Immature natural killer cell (primary cell): ENCODE results near the gene CGB1. TPM values are rescaled to one million over a fixed set of nuclear protein-coding genes. Genes with fewer than 3 reads are reported as not detected.
"Not testable (repeated sequence)": the region's sequence is repeated elsewhere in the genome, so short reads cannot be mapped to it uniquely, and the experiment has no call there.

Experiments used
- DNase-seq, 3 donors: peaks; one replicate each; pipeline ENCODE4 v3.0.0; 2022; ENCODE audit warnings: mixed read lengths in 1 of 3
- H3K27ac Mint-ChIP-seq, 6 donors: one replicate each; pipeline ENCODE4 v1.8.0; 2020; ENCODE audit warnings: mixed read lengths in 6 of 6, mild to moderate bottlenecking in 5 of 6, inconsistent platforms in 4 of 6, moderate library complexity in 3 of 6
- H3K27me3 Mint-ChIP-seq, 3 donors: one replicate each; pipeline ENCODE4 v1.8.0; 2020 to 2021; ENCODE audit warnings: low read depth in 3 of 3, mild to moderate bottlenecking in 3 of 3, mixed read lengths in 3 of 3, moderate library complexity in 3 of 3, inconsistent platforms in 1 of 3
- H3K36me3 Mint-ChIP-seq, 3 donors: one replicate each; pipeline ENCODE4 v1.8.0; 2020; ENCODE audit warnings: mixed read lengths in 3 of 3, inconsistent platforms in 2 of 3, mild to moderate bottlenecking in 2 of 3
- H3K4me1 Mint-ChIP-seq, 2 donors: one replicate each; pipeline ENCODE4 v1.8.0; 2020; ENCODE audit warnings: inconsistent platforms in 2 of 2, mild to moderate bottlenecking in 2 of 2, mixed read lengths in 2 of 2, moderate library complexity in 1 of 2
- H3K4me3 Mint-ChIP-seq, 5 donors: one replicate each; pipeline ENCODE4 v1.8.0; 2020; ENCODE audit warnings: mild to moderate bottlenecking in 5 of 5, mixed read lengths in 5 of 5, inconsistent platforms in 3 of 5, moderate library complexity in 3 of 5
- H3K9me3 Mint-ChIP-seq, 6 donors: one replicate each; pipeline ENCODE4 v1.8.0; 2020; ENCODE audit warnings: mild to moderate bottlenecking in 6 of 6, mixed read lengths in 6 of 6, inconsistent platforms in 4 of 6, moderate library complexity in 3 of 6
- polyA plus RNA-seq, 3 donors: library from polyadenylated mRNA; unstranded; fragments of 300-500 nt; fragmentation: Illumina TruSeq; gene quantifications; one replicate each; pipeline ENCODE4 v1.2.3, GENCODE V29; 2021

CGB1 gene
- polyA plus RNA-seq: not detected

DNA sequence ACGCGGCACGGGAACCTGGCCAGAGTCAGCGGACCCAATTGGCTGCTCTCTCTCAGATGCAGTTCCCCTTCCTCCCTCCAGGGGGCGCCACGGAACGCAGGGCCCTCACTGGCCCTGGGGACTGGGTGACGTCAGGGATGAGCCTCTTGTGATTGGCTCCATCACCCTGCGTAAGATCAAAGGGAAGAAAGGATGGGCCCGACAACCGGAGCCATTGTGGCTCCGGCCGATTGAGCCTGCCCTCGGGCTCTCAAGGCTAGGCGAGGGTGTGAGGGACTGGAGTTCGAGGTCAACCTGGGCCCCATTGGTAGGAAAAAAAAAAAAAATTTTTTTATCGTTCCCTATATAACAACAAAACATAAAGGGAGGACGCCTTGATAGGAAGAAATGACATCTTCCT lies at the start of gene CGB1:
Gene CGB1, minus strand, starts transcription at position 81 of the 400 bp plus-strand sequence. CDS start 184 bp downstream, outside the sequence.
- H3K27ac Mint-ChIP-seq, H3K4me1 Mint-ChIP-seq, H3K4me3 Mint-ChIP-seq, H3K36me3 Mint-ChIP-seq, DNase-seq, H3K9me3 Mint-ChIP-seq, H3K27me3 Mint-ChIP-seq: not testable (repeated sequence)

DNA sequence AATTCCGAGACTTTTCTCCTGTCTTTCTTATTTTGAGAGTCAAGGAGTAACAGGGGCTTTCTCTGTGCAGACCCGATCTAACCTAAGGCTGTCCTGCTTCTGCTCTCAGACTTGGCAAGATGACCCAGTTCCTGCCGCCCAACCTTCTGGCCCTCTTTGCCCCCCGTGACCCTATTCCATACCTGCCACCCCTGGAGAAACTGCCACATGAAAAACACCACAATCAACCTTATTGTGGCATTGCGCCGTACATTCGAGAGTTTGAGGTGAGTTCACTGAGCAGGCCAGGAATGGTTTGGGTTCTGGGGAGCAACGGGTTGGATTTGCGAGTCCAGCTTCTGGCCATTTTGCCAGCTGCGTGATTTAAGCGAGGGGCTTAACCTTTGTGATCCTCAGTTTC lies 49.6 kb upstream of the CGB1 start:
- Mint-ChIP-seq H3K4me3 (peak overlapping the region; percentile 93 to 96 (median 95)), H3K4me1 (peaks cover 37 to 41% of the 10 kb centered on the region in 2 donors), H3K27ac (peak overlapping the region; percentile 80 to 96 (median 92)), H3K36me3 (peaks cover 5 to 11% (median 7%) of the 10 kb centered on the region in 3 donors), H3K9me3 (no peaks in the 10 kb centered on the region), H3K27me3 (peaks cover 20 to 21% (median 20%) of the 10 kb centered on the region in 3 donors)
- DNase-seq: no peak

DNA sequence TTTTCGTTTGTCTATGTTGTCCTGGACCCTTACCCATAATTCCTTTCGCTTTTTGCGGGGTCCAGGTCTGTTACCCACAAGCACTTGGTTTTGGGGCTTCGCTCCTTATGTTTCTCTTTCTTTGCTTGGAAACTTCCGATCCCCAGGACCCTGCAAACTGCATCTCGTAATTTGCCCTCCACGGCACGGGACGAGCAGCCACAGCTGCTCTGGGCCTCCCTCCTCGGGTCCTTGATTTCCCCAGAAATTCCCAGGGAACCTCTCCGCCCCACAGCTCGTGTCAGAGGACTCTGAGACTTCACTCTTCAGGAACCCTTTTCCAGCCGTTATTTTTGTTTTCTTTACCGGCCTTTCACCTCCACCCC lies 49.2 kb upstream of the CGB1 start:
- DNase-seq: no peak
- peak overlapping the region; percentile 93 to 96 (median 95) for H3K4me3 Mint-ChIP-seq
- peaks cover 35 to 41% of the 10 kb centered on the region in 2 donors for H3K4me1 Mint-ChIP-seq
- no peaks in the 10 kb centered on the region for H3K9me3 Mint-ChIP-seq
- H3K27me3 Mint-ChIP-seq: peaks cover 20 to 22% (median 20%) of the 10 kb centered on the region in 3 donors
- peaks cover 4 to 10% (median 7%) of the 10 kb centered on the region in 3 donors for H3K36me3 Mint-ChIP-seq
- H3K27ac Mint-ChIP-seq: peak overlapping the region; percentile 80 to 96 (median 92)

DNA sequence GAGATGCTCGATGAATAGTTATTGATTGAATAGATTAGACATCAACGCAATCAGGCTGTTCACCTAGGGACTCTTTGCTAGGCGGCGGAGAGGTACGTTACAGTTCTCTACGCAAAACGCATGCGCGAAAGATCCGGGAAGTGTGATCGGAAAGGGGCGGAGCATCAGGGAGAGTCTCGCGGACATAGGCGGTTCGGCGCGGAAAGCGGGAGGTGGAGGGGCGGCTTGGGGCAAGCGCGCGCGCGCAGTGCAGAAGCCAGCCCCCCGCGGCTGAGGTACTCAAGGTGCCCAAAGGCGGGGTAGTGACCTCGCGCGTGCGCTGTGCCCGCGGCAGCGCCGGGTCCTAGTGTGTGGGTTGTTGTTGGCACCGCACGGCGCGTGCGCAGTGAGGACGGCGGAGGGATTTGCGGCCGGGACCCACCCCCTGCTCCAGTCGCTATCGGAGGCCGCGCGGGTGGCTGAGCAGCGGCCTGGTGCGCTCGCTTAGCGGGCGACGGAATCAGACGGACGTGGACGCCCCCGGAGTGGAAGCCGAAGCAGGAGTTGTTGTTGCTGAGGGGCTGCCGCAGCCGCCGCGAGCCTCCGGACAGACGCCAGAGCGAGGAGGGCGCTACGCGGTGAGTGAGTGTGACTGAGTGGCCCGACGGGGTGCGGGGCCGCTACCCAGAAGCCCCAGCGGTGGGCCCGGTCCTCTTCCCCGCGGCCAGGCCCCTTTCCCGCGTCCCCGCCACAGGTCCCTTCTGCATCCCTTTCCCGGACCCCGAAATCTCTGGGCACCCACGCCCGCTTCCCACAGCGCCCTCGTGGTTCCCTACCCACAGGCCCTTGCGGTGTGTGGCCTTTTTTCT lies 48.5 kb upstream of the CGB1 start, which contains the start of gene SNRNP70:
Gene SNRNP70, plus strand, starts transcription at position 432 of the 848 bp plus-strand sequence. CDS start 964 bp downstream, outside the sequence.
- H3K4me1 Mint-ChIP-seq: peaks cover 35 to 38% of the 10 kb centered on the region in 2 donors
- DNase-seq: peak; percentile 100
- H3K36me3 Mint-ChIP-seq: peaks cover 4 to 8% (median 5%) of the 10 kb centered on the region in 3 donors
- H3K9me3 Mint-ChIP-seq: no peaks in the 10 kb centered on the region
- peaks cover 20 to 22% (median 20%) of the 10 kb centered on the region in 3 donors for H3K27me3 Mint-ChIP-seq
- peak within 1 kb of the TSS; percentile 83 to 96 (median 93) for H3K27ac Mint-ChIP-seq
- H3K4me3 Mint-ChIP-seq: peak within 1 kb of the TSS; percentile 93 to 96 (median 95)

DNA sequence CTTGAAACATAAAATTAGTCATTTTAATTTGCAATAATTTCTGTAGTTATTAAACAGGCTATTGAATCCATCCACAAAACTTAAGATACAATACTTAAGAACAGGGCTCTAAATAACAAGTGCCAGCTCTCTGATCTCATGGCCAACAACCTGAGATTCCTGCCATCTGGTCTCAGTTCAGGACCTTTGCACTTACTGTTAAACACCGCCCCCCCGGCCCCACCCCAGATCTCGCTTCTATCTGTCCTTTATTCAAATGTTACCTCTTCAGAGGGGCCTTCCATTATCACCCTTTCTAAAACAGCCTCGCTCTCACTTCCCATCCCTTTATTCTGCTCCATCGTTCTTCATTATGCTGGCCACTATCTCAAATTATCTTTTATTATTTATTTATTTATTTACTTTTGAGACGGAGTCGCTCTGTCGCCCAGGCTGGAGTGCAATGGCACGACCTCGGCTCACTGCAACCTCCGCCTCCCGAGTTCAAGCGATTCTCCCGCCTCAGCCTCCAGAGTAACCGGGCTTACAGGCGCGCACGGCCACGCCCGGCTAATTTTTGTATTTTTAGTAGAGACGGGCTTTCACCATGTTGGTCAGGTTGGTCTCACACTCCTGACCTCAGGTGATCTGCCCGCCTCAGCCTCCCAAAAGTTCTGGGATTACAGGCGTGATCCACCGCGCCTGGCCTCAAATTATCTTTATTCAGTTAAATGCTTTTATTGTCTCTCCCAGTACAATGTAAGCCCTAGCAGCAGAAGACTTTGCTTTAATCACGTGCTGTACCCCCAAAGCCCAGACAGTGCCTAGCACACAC lies 47.7 kb upstream of the CGB1 start:
- DNase-seq: no peak
- peaks cover 20 to 22% (median 20%) of the 10 kb centered on the region in 3 donors for H3K27me3 Mint-ChIP-seq
- H3K27ac Mint-ChIP-seq: peak overlapping the region; percentile 83 to 96 (median 93)
- H3K4me3 Mint-ChIP-seq: peak overlapping the region; percentile 93 to 96 (median 95)
- H3K36me3 Mint-ChIP-seq: peaks cover 3 to 7% (median 4%) of the 10 kb centered on the region in 3 donors
- H3K4me1 Mint-ChIP-seq: peaks cover 35 to 36% of the 10 kb centered on the region in 2 donors
- H3K9me3 Mint-ChIP-seq: no peaks in the 10 kb centered on the region

DNA sequence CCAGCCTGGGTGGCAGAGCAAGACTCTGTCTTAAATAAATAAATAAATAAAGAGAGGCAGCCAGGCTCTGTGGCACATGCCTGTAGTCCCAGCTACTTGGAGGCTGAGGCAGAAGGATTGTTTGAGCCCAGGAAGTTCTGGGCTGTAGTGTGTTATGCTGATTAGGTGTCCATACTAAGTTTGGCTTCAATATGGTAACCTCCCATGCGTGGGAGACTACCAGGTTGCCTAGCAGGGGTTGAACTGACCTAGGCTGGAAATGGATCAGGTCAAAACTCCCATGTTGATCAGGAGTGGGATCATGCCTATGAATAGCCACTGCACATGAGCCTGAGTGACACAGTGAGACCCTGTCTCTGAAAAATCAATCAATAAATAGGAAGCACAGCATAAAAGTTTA lies 44.6 kb upstream of the CGB1 start:
- H3K36me3 Mint-ChIP-seq: no peaks in the 10 kb centered on the region
- H3K27ac Mint-ChIP-seq: no peak overlapping the region
- H3K4me1 Mint-ChIP-seq: peaks cover 11 to 13% of the 10 kb centered on the region in 2 donors
- no peak for DNase-seq
- H3K9me3 Mint-ChIP-seq: no peaks in the 10 kb centered on the region
- H3K27me3 Mint-ChIP-seq: peaks cover 18 to 20% (median 18%) of the 10 kb centered on the region in 3 donors
- H3K4me3 Mint-ChIP-seq: no peak overlapping the region

DNA sequence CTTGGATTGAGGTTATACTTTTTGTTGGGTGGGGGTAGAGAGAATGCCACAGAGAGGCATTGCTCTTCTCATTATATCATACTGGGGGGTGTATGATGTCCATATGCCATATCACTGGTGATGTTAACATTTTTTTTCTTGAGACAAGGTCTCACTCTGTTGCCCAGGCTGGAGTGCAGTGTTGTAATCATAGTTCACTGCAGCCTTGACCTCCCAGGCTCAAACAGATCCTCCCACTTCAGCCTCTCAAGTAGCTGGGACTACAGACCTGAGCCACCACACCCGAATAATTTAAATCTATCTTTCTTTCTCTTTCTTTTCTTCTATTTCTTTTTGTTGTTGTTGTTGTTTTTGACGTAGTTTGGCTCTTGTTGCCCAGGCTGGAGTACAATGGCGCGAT lies 43.7 kb upstream of the CGB1 start:
- H3K27me3 Mint-ChIP-seq: peaks cover 9 to 13% (median 10%) of the 10 kb centered on the region in 3 donors
- H3K27ac Mint-ChIP-seq: no peak overlapping the region
- H3K9me3 Mint-ChIP-seq: no peaks in the 10 kb centered on the region

DNA sequence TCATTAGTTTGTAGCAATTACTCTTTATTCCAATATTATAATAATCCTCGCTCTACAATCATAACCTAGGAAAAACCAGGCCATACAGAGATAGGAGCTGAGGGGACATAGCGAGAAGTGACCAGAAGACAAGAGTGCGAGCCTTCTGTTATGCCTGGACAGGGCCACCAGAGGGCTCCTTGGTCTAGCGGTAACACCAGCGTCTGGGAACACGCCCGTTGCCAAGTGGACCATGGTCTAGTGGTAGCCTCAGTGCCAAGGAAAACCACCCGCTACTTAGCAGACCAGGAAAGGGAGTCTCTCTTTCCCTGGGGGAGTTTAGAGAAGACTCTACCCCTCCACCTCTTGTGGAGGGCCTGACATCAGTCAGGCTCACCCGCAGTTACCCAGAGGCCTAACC lies 38.2 kb upstream of the CGB1 start:
- not testable (repeated sequence) for H3K4me3 Mint-ChIP-seq, H3K9me3 Mint-ChIP-seq, DNase-seq, H3K27ac Mint-ChIP-seq, H3K36me3 Mint-ChIP-seq
- Mint-ChIP-seq H3K27me3 (peaks cover 6 to 32% (median 21%) of the 10 kb centered on the region in 3 donors), H3K4me1 (peaks cover 19% of the 10 kb centered on the region in 2 donors)

More for the DNA sequence above, 43.7 kb upstream of the CGB1 start:
- peaks cover 5 to 7% of the 10 kb centered on the region in 2 donors for H3K4me1 Mint-ChIP-seq
- no peak overlapping the region for H3K4me3 Mint-ChIP-seq
- no peaks in the 10 kb centered on the region for H3K36me3 Mint-ChIP-seq
- no peak for DNase-seq

DNA sequence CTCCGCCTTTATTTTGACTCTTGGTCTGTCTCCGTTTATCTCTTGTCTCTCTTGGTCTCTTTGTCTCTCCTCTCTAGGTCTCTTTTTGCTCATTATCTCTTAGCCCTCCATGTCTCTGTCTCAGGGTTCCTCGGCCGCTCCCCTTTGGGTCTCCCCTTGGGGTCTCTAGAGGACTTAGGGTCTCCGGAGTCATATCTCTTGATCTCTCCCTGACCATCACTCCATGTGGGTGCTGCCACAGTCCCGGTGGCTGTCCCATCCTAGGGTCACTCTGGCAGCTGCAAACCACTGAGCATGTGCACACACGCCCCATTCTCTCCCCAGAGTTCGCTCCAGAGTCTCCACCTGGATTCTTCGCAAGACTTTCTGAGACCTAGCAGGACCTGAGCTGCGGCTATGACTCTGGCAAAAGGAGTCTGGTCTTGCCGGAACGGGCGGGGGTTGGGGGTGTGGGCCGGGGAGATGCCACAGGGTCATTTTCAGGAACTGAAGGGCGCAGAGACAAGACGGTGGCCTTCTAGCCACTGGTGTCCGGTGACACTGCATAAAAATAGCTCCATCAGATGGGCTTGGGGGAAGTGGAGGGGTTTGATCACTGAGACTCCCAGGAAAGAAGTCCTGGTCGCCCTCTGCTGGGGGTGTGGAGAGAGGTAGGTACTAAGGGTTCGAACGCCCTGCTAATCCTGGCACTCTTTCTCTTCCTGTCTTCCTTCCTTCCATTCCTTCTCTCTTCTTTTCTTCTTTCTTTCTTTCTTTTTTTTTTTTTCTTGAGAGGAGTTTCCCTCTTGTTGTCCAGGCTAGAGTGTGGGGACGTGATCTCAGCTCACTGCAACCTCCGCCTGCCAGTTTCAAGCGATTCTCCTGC lies 37.1 kb upstream of the CGB1 start:
- DNase-seq: no peak
- Mint-ChIP-seq H3K27ac (no peak overlapping the region), H3K4me3 (peak overlapping the region; percentile 5 to 80 (median 56)), H3K27me3 (peaks cover 10 to 37% (median 23%) of the 10 kb centered on the region in 3 donors), H3K4me1 (peaks cover 19% of the 10 kb centered on the region in 2 donors), H3K36me3 (peaks cover 0 to 10% (median 9%) of the 10 kb centered on the region in 3 donors), H3K9me3 (peaks cover 0 to 11% (median 0%) of the 10 kb centered on the region in 6 donors)

DNA sequence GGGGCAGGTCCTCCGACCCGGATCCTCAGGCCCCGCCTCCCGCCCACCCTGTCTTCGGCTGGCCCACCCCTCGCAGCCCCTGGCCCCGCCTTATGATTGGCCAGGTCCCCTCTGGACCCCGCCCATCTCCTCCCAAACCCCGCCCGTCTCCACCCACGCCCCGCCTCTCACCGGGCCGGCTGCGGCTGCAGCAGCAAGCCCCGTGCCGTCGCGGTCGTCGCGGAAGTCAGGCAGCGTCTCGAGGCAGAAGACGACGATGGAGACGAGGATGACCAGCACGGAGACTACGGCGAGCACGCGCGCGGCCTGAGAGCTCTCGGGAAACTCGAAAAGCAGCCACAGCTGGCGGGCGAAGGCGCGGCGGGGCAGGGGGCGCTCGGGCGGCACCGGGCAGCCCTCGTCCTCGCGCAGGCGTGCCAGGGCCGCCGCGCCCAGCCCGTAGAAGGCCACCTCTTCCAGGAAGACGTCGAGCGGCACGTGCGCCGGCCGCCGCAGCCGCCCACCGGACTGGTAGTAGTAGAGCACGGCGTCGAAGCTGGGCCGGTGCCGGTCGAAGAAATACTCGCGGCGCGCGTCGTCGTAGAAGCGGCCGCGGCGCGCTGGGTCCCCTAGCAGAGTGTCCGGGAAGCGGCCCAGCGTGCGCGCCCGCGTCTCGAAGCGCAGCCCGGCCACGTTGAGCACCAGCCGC lies 35.3 kb upstream of the CGB1 start:
- DNase-seq: no peak
- Mint-ChIP-seq H3K27me3 (peaks cover 10 to 39% (median 21%) of the 10 kb centered on the region in 3 donors), H3K36me3 (peaks cover 0 to 10% (median 9%) of the 10 kb centered on the region in 3 donors), H3K4me1 (peaks cover 19% of the 10 kb centered on the region in 2 donors), H3K4me3 (peak overlapping the region in 3 of 5 donors; percentile 40 to 53 (median 44)), H3K9me3 (peaks cover 0 to 11% (median 0%) of the 10 kb centered on the region in 6 donors), H3K27ac (no peak overlapping the region)

DNA sequence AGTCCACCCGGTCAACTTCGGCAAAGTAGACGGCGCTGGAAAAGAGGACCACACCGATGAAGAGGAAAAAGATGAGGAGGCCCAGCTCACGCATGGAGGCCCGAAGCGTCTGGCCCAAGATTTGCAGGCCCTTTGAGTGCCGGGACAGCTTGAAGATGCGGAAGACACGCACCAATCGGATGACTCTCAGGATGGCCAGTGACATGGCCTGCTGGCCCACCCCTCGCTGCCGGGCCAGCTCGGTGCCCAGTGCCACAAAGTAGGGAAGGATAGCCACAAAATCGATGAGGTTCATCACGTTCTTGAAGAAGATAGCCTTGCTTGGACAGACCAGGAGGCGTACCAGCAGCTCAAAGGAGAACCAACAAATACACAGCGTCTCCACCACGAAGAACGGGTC lies 33.7 kb upstream of the CGB1 start:
- Mint-ChIP-seq H3K36me3 (peaks cover 0 to 10% (median 9%) of the 10 kb centered on the region in 3 donors), H3K4me3 (peak overlapping the region in 4 of 5 donors; percentile 8 to 55 (median 20)), H3K27ac (no peak overlapping the region), H3K27me3 (peaks cover 16 to 50% (median 24%) of the 10 kb centered on the region in 3 donors), H3K4me1 (peaks cover 19% of the 10 kb centered on the region in 2 donors), H3K9me3 (peaks cover 0 to 13% (median 0%) of the 10 kb centered on the region in 6 donors)
- DNase-seq: no peak

DNA sequence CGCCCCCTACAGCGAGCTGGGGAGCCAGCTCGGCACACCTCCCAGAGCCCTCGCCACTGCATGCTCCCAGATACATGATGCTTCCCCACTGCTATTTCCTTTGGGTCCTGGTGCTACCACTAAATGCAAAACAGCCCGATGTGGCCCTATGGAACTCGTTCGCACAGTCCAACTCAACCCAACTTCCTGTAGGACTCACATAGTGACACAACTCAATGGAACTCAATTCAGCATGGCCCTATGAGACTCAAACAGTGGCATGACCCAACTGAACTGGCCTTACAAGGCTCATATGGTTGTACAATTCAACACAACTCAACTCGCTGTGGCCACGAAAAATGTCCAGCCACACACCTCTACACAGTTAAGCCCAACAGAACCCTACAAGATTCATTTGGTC lies 32.3 kb upstream of the CGB1 start:
- H3K36me3 Mint-ChIP-seq: peaks cover 0 to 10% (median 9%) of the 10 kb centered on the region in 3 donors
- H3K27me3 Mint-ChIP-seq: peaks cover 18 to 44% (median 22%) of the 10 kb centered on the region in 3 donors
- H3K4me3 Mint-ChIP-seq: no peak overlapping the region
- no peak for DNase-seq
- peaks cover 0 to 13% (median 0%) of the 10 kb centered on the region in 6 donors for H3K9me3 Mint-ChIP-seq
- peak overlapping the region in 1 of 6 donors; percentile 36 for H3K27ac Mint-ChIP-seq
- H3K4me1 Mint-ChIP-seq: peaks cover 19% of the 10 kb centered on the region in 2 donors
